GM12892 (cell line): ENCODE results near the gene CDKL1.
A peak's percentile ranks its signal among the peaks of the same experiment; 100 is the strongest.

Experiments
- POLR2A ChIP-seq: IDR thresholded peaks from 2 replicates; pipeline ENCODE4 v1.6.1; 2011; ENCODE audit warnings: low read depth, low read length, control low read depth
- POLR2AphosphoS5 ChIP-seq: IDR thresholded peaks from 2 replicates; pipeline ENCODE4 v1.6.1; 2011; ENCODE audit warnings: low read depth, low read length, control low read depth

DNA sequence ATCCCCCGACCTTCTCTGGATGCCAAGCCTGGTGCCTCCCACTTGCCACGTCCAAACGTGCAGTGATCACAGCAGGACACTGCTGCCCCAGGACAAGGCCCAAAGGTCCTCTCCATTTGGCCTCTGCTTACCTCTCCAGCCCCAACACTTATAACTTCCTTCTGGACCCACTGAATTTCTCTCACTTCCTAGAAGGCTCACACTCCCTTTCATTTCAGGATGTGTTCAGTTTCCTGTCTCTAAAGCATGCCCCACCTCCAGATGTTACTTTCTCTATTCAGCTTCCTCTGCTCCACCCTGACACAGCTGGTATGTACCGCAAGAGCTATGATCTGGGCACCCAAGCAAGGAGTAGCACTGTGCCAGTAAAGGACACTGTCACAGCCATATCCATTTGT is 33.0 kb downstream of the CDKL1 start:
- TF ChIP-seq POLR2A (peak; percentile 61; the same call in 1 of the 2 replicates), POLR2AphosphoS5 (peak; percentile 62)
